AG08396 (cell line): Measurements from ENCODE around the gene NPEPPS.
"Not testable (repeated sequence)": the region's sequence is repeated elsewhere in the genome, so short reads cannot be mapped to it uniquely, and the experiment has no call there.

Experiments
- DNase-seq: peaks from one replicate; pipeline ENCODE4 v3.0.0; 2012; ENCODE audit warnings: low spot score, mixed read lengths

The NPEPPS gene

GRCh38 chr17:47560517-47561043, 29.7 kb downstream of the NPEPPS start:
- not testable (repeated sequence) for DNase-seq

- not testable (repeated sequence) for DNase-seq
These were observed 30.9 kb downstream of the NPEPPS start for GRCh38 chr17:47561698-47562405.

GRCh38 chr17:47562406-47562705, 31.4 kb downstream of the NPEPPS start:
- not testable (repeated sequence) for DNase-seq

- not testable (repeated sequence) for DNase-seq
These were observed 36.4 kb downstream of the NPEPPS start for GRCh38 chr17:47567261-47567660.

- not testable (repeated sequence) for DNase-seq
These were observed 41.7 kb downstream of the NPEPPS start for GRCh38 chr17:47572561-47572960.

GRCh38 chr17:47582416-47582815, 51.5 kb downstream of the NPEPPS start:
- not testable (repeated sequence) for DNase-seq

- DNase-seq = not testable (repeated sequence)
These were observed 55.6 kb downstream of the NPEPPS start for GRCh38 chr17:47586378-47587055.

GRCh38 chr17:47593522-47593921, 62.6 kb downstream of the NPEPPS start:
- DNase-seq = not testable (repeated sequence)

GRCh38 chr17:47603830-47604597, 73.1 kb downstream of the NPEPPS start:
- no peak for DNase-seq

GRCh38 chr17:47604598-47604927, 73.7 kb downstream of the NPEPPS start:
- DNase-seq = no peak

- no peak for DNase-seq
These were observed 74.1 kb downstream of the NPEPPS start for GRCh38 chr17:47605011-47605410.

- DNase-seq = no peak
These were observed 76.6 kb downstream of the NPEPPS start for GRCh38 chr17:47607481-47607880.

GRCh38 chr17:47611372-47612350, 80.8 kb downstream of the NPEPPS start:
- DNase-seq = no peak

GRCh38 chr17:47615766-47616424, 85.0 kb downstream of the NPEPPS start:
- no peak for DNase-seq

- no peak for DNase-seq
These were observed 87.5 kb downstream of the NPEPPS start for GRCh38 chr17:47618410-47618809.

GRCh38 chr17:47620503-47621245, 89.8 kb downstream of the NPEPPS start:
- DNase-seq = no peak

- DNase-seq = peak; percentile 75
These were observed 90.6 kb downstream of the NPEPPS start for GRCh38 chr17:47621293-47622179.

- DNase-seq = no peak
These were observed 91.3 kb downstream of the NPEPPS start for GRCh38 chr17:47622180-47622549.

- no peak for DNase-seq
These were observed 93.8 kb downstream of the NPEPPS start for GRCh38 chr17:47624727-47625068.
